GM19043 (cell line): Measurements from ENCODE around the gene NGFR.

ENCODE experiments used
- ATAC-seq: cut with Tn5 transposase; IDR thresholded peaks from one replicate; pipeline ENCODE4 v1.9.1; 2021; ENCODE audit warnings: low read depth; ENCODE audit not compliant: unreplicated experiment

NGFR gene

DNA sequence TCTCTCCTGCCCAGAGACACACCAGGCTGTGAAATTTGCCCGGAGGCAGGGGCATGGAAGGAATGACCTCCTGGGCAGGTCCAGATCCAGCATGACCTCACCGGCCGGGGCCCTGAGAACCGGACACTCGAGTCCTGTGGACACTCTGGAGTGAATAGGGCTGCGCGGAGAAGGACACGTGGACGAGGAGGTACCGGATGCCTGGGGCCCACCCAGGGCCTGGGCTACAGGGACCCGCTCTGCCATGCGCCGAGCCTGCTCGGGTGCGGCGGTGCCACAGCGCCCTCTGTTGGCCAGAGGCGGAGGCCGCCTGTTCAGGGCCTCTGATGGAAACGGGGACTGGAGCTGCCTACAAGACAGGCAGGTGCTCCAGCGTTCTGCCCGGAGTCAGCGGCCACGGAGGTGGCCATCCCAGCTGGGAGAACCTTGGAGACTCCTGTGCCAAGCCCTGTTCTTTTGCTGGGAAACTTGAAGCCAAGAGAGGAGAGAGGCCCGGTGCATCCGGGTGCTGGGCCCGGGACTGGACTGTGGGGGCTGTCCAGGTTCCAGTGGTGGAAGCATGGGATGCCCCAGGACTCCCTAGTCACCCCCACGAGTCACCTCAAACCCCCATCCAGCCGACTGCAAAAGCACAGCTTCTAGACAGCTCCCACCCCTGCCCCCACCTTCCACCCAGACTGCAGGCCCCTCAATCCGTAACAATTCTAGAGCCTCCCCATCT is 61.3 kb downstream of the NGFR start:
- no peak for ATAC-seq

DNA sequence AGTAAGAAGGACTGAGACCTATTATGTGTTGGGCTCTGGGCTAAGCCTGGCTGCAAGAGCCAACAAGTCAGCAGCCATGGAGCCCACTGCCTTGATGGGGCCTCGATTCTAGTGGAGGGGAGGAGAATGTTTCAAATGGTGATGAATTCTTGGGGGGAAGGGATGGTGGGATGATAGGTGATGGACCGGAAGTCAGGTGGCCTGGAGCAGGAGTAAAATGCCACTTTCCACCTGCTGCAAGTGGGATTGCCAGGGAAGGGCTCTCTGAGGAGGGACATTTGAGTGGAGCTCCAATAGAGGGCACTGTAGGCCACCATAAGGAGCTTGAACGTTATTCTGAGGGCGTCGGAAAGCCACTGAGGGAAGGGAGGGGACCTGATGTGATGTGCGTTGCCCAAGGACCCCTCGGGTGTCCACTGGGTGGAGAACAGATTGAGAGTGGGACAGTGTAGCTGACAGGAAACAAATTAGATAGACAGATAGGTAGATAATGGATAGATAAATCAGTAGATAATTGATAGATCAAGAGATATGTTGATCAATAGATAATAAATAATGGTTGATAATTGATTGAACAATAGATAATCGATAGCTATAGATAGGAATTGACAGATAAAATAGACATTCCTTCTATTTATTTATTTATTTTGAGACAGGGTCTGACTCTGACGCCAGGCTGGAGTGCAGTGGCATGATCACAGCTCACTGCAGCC is 62.4 kb downstream of the NGFR start:
- no peak for ATAC-seq
